Left lung (tissue), 10 donors: ENCODE measurements around the gene DCAF15. TPM values are rescaled to one million over a fixed set of nuclear protein-coding genes. Genes with fewer than 3 reads are reported as not detected.

ENCODE experiments used
- ATAC-seq: fragments of 200-7000 bp; cut with Tn5 transposase; one replicate; pipeline ENCODE4 v1.9.1; 2020; ENCODE audit warnings: moderate library complexity
- DNase-seq, 4 donors: peaks; one replicate each; pipeline ENCODE4 v3.0.0-alpha.2; 2013 to 2020
- H3K27ac ChIP-seq, 2 donors: fragments of 200-600 bp; sonication (generic) in 1 of 2; one replicate each; pipeline versions ENCODE4 v1.5.0 to v1.8.0; 2020 to 2021
- H3K27me3 ChIP-seq, 2 donors: fragments of 200-600 bp; sonication (generic) in 1 of 2; one replicate each; pipeline versions ENCODE4 v1.5.0 to v1.8.0; 2020 to 2021
- H3K36me3 ChIP-seq, 2 donors: fragments of 200-600 bp; sonication (generic) in 1 of 2; one replicate each; pipeline versions ENCODE4 v1.5.0 to v1.8.0; 2020 to 2021
- H3K4me1 ChIP-seq, 2 donors: fragments of 200-600 bp; one replicate each; pipeline ENCODE4 v1.8.0; 2021
- H3K4me3 ChIP-seq, 2 donors: fragments of 200-600 bp; sonication (generic) in 1 of 2; one replicate each; pipeline versions ENCODE4 v1.5.0 to v1.8.0; 2020 to 2021; ENCODE audit warnings: mild to moderate bottlenecking in 1 of 2
- H3K9me3 ChIP-seq, 2 donors: fragments of 200-600 bp; sonication (generic) in 1 of 2; one replicate each; pipeline versions ENCODE4 v1.5.0 to v1.8.0; 2020 to 2021
- CTCF ChIP-seq, 2 donors: fragments of 200-600 bp; sonication (generic) in 1 of 2; IDR thresholded peaks; one replicate each; pipeline versions ENCODE4 v1.5.0 to v1.8.0; 2021; ENCODE audit warnings: antibody characterized with exemption in 2 of 2
- intact Hi-C, 2 donors: fragments of 100-400 bp; cut with DNase I; formaldehyde crosslinking; loops; one replicate each; pipeline versions ENCODE4 v1.11.2 to v1.14.2; 2022
- polyA plus RNA-seq, 6 donors: library from polyadenylated mRNA; unstranded; fragments of 120-200 nt; gene quantifications; one replicate each; pipeline ENCODE4 v1.2.1, GENCODE V29; 2013; ENCODE audit not compliant: insufficient read length in 6 of 6
- total RNA-seq, 2 donors: library from RNA; stranded (reverse); fragmentation: NEBNext Ultra II Directional; extraction: Animal tissue kit (Norgen Biotek cat#: 25700); gene quantifications; one replicate each; pipeline ENCODE4 v1.2.1, GENCODE V29; 2021
- donor health status: DM: no; HTN: yes; CAD: no.
- donor health status: DM: no; HTN: no; CAD: no.

Gene DCAF15
- total and polyA plus RNA-seq, 8 donors, result 20.2 to 33.7 (median 29.3) TPM

GRCh38 chr19:13986348-13986904 is 34.1 kb downstream of the DCAF15 start:
- peak; percentile 56 for ATAC-seq
- DNase-seq, result peak; percentile 31 to 94 (median 88)
- Histone ChIP-seq H3K9me3 (no peaks in the 10 kb centered on the region), H3K27me3 (no peaks in the 10 kb centered on the region), H3K4me1 (peaks cover 25 to 43% of the 10 kb centered on the region in 2 donors), H3K36me3 (peaks cover 0 to 37% of the 10 kb centered on the region in 2 donors), H3K4me3 (peak overlapping the region in 1 of 2 donors; percentile 5), H3K27ac (peak overlapping the region; percentile 93 to 96)
- no peak for TF ChIP-seq CTCF (IDR thresholded peaks at IDR 0.05)
- intact Hi-C loops, result no loop called here

DNA sequence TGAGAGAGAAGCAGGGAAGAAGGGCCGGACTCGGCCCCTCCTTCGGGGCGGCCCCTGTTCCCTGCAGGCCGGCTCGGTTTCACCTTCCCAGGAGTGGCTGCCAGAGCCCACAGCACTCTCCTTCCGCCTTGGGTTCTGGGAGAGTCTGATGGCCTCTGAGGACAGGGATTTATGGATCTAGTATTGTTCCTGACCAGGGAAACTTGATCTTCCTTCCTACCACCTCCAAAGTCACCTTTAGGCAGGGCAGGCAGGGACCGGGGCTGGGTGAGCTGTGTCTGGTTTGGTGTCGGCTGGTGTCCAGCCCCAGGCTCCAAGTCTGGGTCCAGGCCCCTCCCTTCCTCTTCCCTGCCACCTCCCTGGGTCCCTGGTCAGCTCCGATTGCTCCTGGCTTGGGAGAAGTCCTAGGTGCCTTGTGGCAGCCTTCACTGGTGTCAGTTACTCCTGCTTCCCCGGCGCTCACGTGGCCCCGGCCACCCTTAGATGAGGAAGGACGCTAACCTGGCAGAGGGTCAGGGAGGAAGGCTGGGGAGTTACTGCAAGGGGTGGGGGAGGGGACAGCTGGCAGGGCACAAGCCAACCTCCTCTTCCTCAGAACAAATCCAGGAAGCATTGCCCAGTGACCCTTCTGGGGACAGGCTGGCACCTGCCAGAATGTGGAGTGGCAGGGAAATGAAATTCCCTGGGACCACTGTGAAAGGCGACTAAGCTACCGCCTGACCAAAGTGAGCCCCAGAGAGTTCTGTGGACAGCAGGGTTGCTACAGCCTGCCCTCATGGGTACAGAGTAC is 35.0 kb downstream of the DCAF15 start:
- H3K27ac ChIP-seq, result peak overlapping the region; percentile 93 to 96
- H3K27me3 ChIP-seq, result no peaks in the 10 kb centered on the region
- peak in 2 of 4 donors; percentile 83 to 91 for DNase-seq
- H3K4me1 ChIP-seq, result peaks cover 25 to 43% of the 10 kb centered on the region in 2 donors
- peak overlapping the region in 1 of 2 donors; percentile 5 for H3K4me3 ChIP-seq
- H3K36me3 ChIP-seq, result peaks cover 6 to 36% of the 10 kb centered on the region in 2 donors
- H3K9me3 ChIP-seq, result no peaks in the 10 kb centered on the region
- intact Hi-C loops, result no loop called here
- peak; percentile 46 for ATAC-seq
- no peak for TF ChIP-seq CTCF (IDR thresholded peaks at IDR 0.05)

GRCh38 chr19:13989487-13989886 is 37.2 kb downstream of the DCAF15 start:
- TF ChIP-seq CTCF (IDR thresholded peaks at IDR 0.05), result no peak
- H3K27me3 ChIP-seq, result no peaks in the 10 kb centered on the region
- ATAC-seq, result no peak
- no peak for DNase-seq
- H3K27ac ChIP-seq, result no peak overlapping the region
- H3K4me1 ChIP-seq, result peaks cover 25 to 42% of the 10 kb centered on the region in 2 donors
- H3K36me3 ChIP-seq, result peaks cover 8 to 38% of the 10 kb centered on the region in 2 donors
- no peaks in the 10 kb centered on the region for H3K9me3 ChIP-seq
- H3K4me3 ChIP-seq, result no peak overlapping the region
- intact Hi-C loops, result no loop called here

DNA sequence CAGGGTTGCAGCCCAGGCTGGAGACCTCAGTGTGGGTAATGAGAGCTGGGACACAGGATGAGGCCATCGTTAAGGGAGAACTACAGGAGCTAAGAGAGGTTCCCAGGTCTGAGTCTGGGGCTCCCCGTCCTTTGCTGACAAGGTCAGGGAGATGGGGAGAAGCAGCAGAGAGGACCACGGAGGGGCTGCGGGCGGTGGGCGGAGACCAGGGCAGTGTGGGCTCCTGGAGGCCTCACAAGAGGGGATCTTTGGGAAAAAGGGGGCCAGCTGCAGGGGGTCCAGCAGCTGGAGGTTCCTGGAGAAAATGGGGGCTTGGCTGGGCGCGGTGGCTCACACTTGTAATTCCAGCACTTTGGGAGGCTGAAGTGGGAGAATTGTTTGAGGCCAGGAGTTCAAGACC is 37.8 kb downstream of the DCAF15 start:
- intact Hi-C loops, result no loop called here
- ATAC-seq (no peak), DNase-seq (no peak)
- Histone ChIP-seq H3K9me3 (no peaks in the 10 kb centered on the region), H3K27ac (no peak overlapping the region), H3K27me3 (no peaks in the 10 kb centered on the region), H3K4me3 (no peak overlapping the region), H3K4me1 (peaks cover 25 to 36% of the 10 kb centered on the region in 2 donors), H3K36me3 (peaks cover 8 to 38% of the 10 kb centered on the region in 2 donors)
- no peak for TF ChIP-seq CTCF (IDR thresholded peaks at IDR 0.05)

DNA sequence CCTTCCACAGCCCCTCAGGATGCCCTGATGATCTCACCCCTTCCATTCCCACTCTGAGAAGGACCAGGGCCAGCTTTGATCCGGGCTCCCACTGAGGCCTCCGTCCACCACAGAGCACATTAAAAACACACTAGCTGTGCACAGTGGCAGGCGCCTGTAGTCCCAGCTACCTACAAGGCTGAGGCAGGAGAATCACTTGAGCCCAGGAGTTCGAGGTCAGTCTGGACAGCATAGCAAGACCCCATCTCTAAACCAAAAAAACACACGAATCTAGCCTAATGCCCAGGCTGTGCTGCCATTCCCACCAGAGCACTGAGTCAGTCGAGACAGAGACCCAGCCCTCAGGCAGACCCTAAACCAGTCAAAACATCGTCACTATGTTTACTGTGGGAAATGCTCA is 39.7 kb downstream of the DCAF15 start:
- peaks cover 6 to 16% of the 10 kb centered on the region in 2 donors for H3K4me1 ChIP-seq
- DNase-seq (peak in 1 of 4 donors; percentile 26), ATAC-seq (no peak)
- no peak for TF ChIP-seq CTCF (IDR thresholded peaks at IDR 0.05)
- H3K27me3 ChIP-seq, result no peaks in the 10 kb centered on the region
- no peak overlapping the region for H3K27ac ChIP-seq
- H3K36me3 ChIP-seq, result peaks cover 8 to 50% of the 10 kb centered on the region in 2 donors
- no peaks in the 10 kb centered on the region for H3K9me3 ChIP-seq
- intact Hi-C loops, result no loop called here
- H3K4me3 ChIP-seq, result no peak overlapping the region
